Ovary (tissue), 3 donors: ENCODE results near the gene CYTIP.

Experiments used
- EP300 ChIP-seq: sonication (generic); formaldehyde crosslinking; IDR thresholded peaks from one replicate; pipeline ENCODE4 v1.6.1; 2017; ENCODE audit warnings: antibody characterized with exemption
- POLR2A ChIP-seq: fragments of 450-650 bp; IDR thresholded peaks from one replicate; pipeline ENCODE4 v1.6.1; 2017; ENCODE audit warnings: antibody characterized with exemption, mild to moderate bottlenecking, moderate library complexity
- TF ChIP-seq, protein P1 (sequence below), 3 donors: fragments of 450-650 bp in 2 of 3; fragments of 200-600 bp in 1 of 3; IDR thresholded peaks; one replicate each; pipeline versions ENCODE4 v1.5.1 to v1.8.0; 2016 to 2022; ENCODE audit warnings: antibody characterized with exemption in 3 of 3, mild to moderate bottlenecking in 1 of 3
- donor health status: DM: no; HTN: no; CAD: no.

DNA sequence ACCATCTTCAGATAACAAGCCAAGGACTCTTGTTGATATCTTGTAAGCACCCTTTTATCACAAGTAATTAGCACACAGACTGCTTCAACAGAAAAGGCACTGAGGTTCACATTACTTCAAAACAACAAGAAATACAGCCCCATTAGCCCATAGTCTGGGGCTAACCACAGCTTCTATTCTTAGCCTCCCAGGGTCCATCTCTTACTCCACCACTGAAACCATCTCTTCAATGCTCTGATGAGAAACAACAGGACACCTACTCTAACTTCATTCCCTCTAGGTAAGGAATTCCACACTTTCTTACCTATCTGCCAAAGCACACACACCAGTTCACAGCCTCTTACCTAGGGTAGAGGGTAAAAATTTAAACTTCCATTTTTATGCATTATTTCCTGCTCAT, 26.4 kb upstream of the CYTIP start:
- TF ChIP-seq, protein P1, sequence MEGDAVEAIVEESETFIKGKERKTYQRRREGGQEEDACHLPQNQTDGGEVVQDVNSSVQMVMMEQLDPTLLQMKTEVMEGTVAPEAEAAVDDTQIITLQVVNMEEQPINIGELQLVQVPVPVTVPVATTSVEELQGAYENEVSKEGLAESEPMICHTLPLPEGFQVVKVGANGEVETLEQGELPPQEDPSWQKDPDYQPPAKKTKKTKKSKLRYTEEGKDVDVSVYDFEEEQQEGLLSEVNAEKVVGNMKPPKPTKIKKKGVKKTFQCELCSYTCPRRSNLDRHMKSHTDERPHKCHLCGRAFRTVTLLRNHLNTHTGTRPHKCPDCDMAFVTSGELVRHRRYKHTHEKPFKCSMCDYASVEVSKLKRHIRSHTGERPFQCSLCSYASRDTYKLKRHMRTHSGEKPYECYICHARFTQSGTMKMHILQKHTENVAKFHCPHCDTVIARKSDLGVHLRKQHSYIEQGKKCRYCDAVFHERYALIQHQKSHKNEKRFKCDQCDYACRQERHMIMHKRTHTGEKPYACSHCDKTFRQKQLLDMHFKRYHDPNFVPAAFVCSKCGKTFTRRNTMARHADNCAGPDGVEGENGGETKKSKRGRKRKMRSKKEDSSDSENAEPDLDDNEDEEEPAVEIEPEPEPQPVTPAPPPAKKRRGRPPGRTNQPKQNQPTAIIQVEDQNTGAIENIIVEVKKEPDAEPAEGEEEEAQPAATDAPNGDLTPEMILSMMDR (IDR thresholded peaks at IDR 0.05): no peak
- TF ChIP-seq EP300: no peak
- no peak for TF ChIP-seq POLR2A
